Ovary (tissue), 9 donors: ENCODE data around the gene ZNF239. TPM values are rescaled to one million over a fixed set of nuclear protein-coding genes. Genes with fewer than 3 reads are reported as not detected.
"Not testable (repeated sequence)": the region's sequence is repeated elsewhere in the genome, so short reads cannot be mapped to it uniquely, and the experiment has no call there.

Experiments
- DNase-seq, 5 donors: peaks; one replicate each; pipeline ENCODE4 v3.0.0-alpha.2; 2019 to 2020
- H3K27ac ChIP-seq, 2 donors: fragments of 200-600 bp; one replicate each; pipeline versions ENCODE4 v1.5.1 to v1.8.0; 2019 to 2022
- H3K27me3 ChIP-seq: fragments of 200-600 bp; one replicate; pipeline ENCODE4 v1.8.0; 2022
- H3K36me3 ChIP-seq: fragments of 200-600 bp; sonication (generic); one replicate; pipeline ENCODE4 v1.5.1; 2019
- H3K4me1 ChIP-seq: one replicate; pipeline ENCODE4 v1.8.1; 2013; ENCODE audit warnings: mild to moderate bottlenecking, moderate library complexity; ENCODE audit not compliant: insufficient read depth
- H3K4me3 ChIP-seq: fragments of 200-600 bp; sonication (generic); one replicate; pipeline ENCODE4 v1.5.1; 2017
- H3K9me3 ChIP-seq, 2 donors: fragments of 200-600 bp in 1 of 2; sonication (generic) in 1 of 2; one replicate each; pipeline versions ENCODE4 v1.5.1 to v1.8.1; 2013 to 2019; ENCODE audit warnings: mild to moderate bottlenecking in 1 of 2, moderate library complexity in 1 of 2
- CTCF ChIP-seq, 3 donors: fragments of 450-650 bp in 2 of 3; fragments of 200-600 bp in 1 of 3; IDR thresholded peaks; one replicate each; pipeline versions ENCODE4 v1.5.1 to v1.8.0; 2016 to 2022; ENCODE audit warnings: antibody characterized with exemption in 3 of 3, mild to moderate bottlenecking in 1 of 3
- EP300 ChIP-seq: sonication (generic); formaldehyde crosslinking; IDR thresholded peaks from one replicate; pipeline ENCODE4 v1.6.1; 2017; ENCODE audit warnings: antibody characterized with exemption
- POLR2A ChIP-seq: fragments of 450-650 bp; IDR thresholded peaks from one replicate; pipeline ENCODE4 v1.6.1; 2017; ENCODE audit warnings: antibody characterized with exemption, mild to moderate bottlenecking, moderate library complexity
- WGBS, 3 donors: extraction: QIAGEN DNeasy Blood & Tissue Kit in 1 of 3; methylation state at CpG; one replicate each; pipeline versions ENCODE4 v1.1.5 to v1.1.7; 2013 to 2017; 5-methylcytosine and 5-hydroxymethylcytosine counted together
- intact Hi-C, 4 donors: fragments of 100-400 bp; cut with DNase I; formaldehyde crosslinking; loops; one replicate each; pipeline versions ENCODE4 v1.11.0 to v1.15.1; 2022 to 2023
- polyA plus RNA-seq, 2 donors: library from polyadenylated mRNA; stranded (reverse); fragments of 200-250 nt in 1 of 2; fragments of 350-450 nt in 1 of 2; fragmentation: Illumina TruSeq in 1 of 2; extraction: RNeasy Lipid Tissue Mini Kit (QIAGEN cat#74804) in 1 of 2; gene quantifications; one replicate each; pipeline ENCODE4 v1.2.3, GENCODE V29; 2013 to 2014
- total RNA-seq, 7 donors: library from RNA; depleted of rRNA in 2 of 7; stranded (reverse); fragments of >200 nt in 2 of 7; fragmentation: NEBNext Ultra II Directional in 3 of 7; extraction: Animal tissue kit (Norgen Biotek cat#: 25700) in 3 of 7; gene quantifications; one replicate each; pipeline versions ENCODE4 v1.1.0 to v1.2.4, GENCODE V29; 2016 to 2023
- donor health status: DM: no; HTN: no; CAD: no; lungs with moderate emphysema.
- donor health status: DM: no; HTN: no; CAD: no.
- donor health status: Bipolar disorder and iron deficiency.
- donor health status: DM: yes; HTN: yes; CAD: no.
- donor health status: DM: no; HTN: no; CAD: no.
- donor health status: DM: yes; HTN: yes; CAD: no.

The ZNF239 gene
- total and polyA plus RNA-seq, 9 donors = 2.3 to 10.7 (median 6.7) TPM

GRCh38 chr10:43573250-43574000, 991 bp downstream of the ZNF239 start:
- H3K27me3 ChIP-seq = no peaks in the 10 kb centered on the region
- intact Hi-C loops = no loop called here
- H3K36me3 ChIP-seq = no peaks in the 10 kb centered on the region
- H3K9me3 ChIP-seq = no peaks in the 10 kb centered on the region
- no peak for DNase-seq
- peak overlapping the region; percentile 71 for H3K4me3 ChIP-seq
- H3K4me1 ChIP-seq = peaks cover 3% of the 10 kb centered on the region
- 24 to 31% (median 27%) methylated on average over 14 of the region's 14 CpGs for WGBS, 3 donors
- H3K27ac ChIP-seq = peak overlapping the region; percentile 33 to 81
- no peak for TF ChIP-seq CTCF (IDR thresholded peaks at IDR 0.05)
- TF ChIP-seq EP300 = no peak
- TF ChIP-seq POLR2A = no peak

- peaks cover 3% of the 10 kb centered on the region for H3K4me1 ChIP-seq
- H3K36me3 ChIP-seq = no peaks in the 10 kb centered on the region
- no peak overlapping the region for H3K27ac ChIP-seq
- intact Hi-C loops = no loop called here
- WGBS, 3 donors = 85 to 89% (median 86%) methylated on average over 1 of the region's 1 CpG
- H3K27me3 ChIP-seq = no peaks in the 10 kb centered on the region
- H3K9me3 ChIP-seq = no peaks in the 10 kb centered on the region
- H3K4me3 ChIP-seq = no peak overlapping the region
- DNase-seq = no peak
- TF ChIP-seq CTCF (IDR thresholded peaks at IDR 0.05) (no peak), EP300 (no peak), POLR2A (no peak)
Measured at GRCh38 chr10:43570971-43571370, 3.4 kb downstream of the ZNF239 start.

GRCh38 chr10:43569681-43570080, 4.7 kb downstream of the ZNF239 start:
- H3K9me3 ChIP-seq = no peaks in the 10 kb centered on the region
- no peaks in the 10 kb centered on the region for H3K27me3 ChIP-seq
- H3K36me3 ChIP-seq = no peaks in the 10 kb centered on the region
- intact Hi-C loops = no loop called here
- no peak for DNase-seq
- TF ChIP-seq POLR2A (no peak), CTCF (IDR thresholded peaks at IDR 0.05) (no peak), EP300 (no peak)
- H3K27ac ChIP-seq = no peak overlapping the region
- peaks cover 1% of the 10 kb centered on the region for H3K4me1 ChIP-seq
- no peak overlapping the region for H3K4me3 ChIP-seq

- Histone ChIP-seq H3K4me1 (no peaks in the 10 kb centered on the region), H3K27ac (no peak overlapping the region), H3K36me3 (no peaks in the 10 kb centered on the region), H3K27me3 (no peaks in the 10 kb centered on the region), H3K9me3 (peaks cover 7 to 31% of the 10 kb centered on the region in 2 donors), H3K4me3 (no peak overlapping the region)
- TF ChIP-seq POLR2A = no peak
- no peak for TF ChIP-seq EP300
- no peak for TF ChIP-seq CTCF (IDR thresholded peaks at IDR 0.05)
- intact Hi-C loops = no loop called here
- WGBS, 3 donors = 97 to 98% (median 97%) methylated on average over 4 of the region's 4 CpGs
- DNase-seq = no peak
Measured at GRCh38 chr10:43557214-43557613, 17.2 kb downstream of the ZNF239 start.

- DNase-seq, intact Hi-C loops, H3K9me3 ChIP-seq, H3K4me3 ChIP-seq, H3K4me1 ChIP-seq, H3K27ac ChIP-seq, H3K36me3 ChIP-seq, H3K27me3 ChIP-seq: not testable (repeated sequence)
- WGBS, 3 donors = 79 to 97% (median 81%) methylated on average over 11 of the region's 11 CpGs
Measured at GRCh38 chr10:43543746-43544145, 30.7 kb downstream of the ZNF239 start.
